Tongue (tissue), 3 donors: Measurements from ENCODE around the gene ELMOD2. TPM values are rescaled to one million over a fixed set of nuclear protein-coding genes. Genes with fewer than 3 reads are reported as not detected.

Experiments used
- DNase-seq: peaks from one replicate; pipeline ENCODE4 v3.0.0-alpha.2; 2015
- small RNA-seq: library from RNA; depleted of rRNA; stranded (forward); fragments of <200 nt; gene quantifications from one replicate; pipeline ENCODE3, GENCODE V24; 2014; ENCODE audit warnings: low replicate concordance
- total RNA-seq: library from RNA; depleted of rRNA; stranded (reverse); fragments of >200 nt; gene quantifications from one replicate; pipeline ENCODE4 v1.2.3, GENCODE V29; 2014

Gene ELMOD2
- total RNA-seq, 1 donor from 2014 or later: 47.7 TPM

GRCh38 chr4:140581078-140581477, 57.1 kb downstream of the ELMOD2 start:
- no peak for DNase-seq

- DNase-seq: no peak
Measured at GRCh38 chr4:140584439-140584838, 60.5 kb downstream of the ELMOD2 start.

GRCh38 chr4:140595065-140595464, 71.1 kb downstream of the ELMOD2 start:
- DNase-seq: no peak

DNA sequence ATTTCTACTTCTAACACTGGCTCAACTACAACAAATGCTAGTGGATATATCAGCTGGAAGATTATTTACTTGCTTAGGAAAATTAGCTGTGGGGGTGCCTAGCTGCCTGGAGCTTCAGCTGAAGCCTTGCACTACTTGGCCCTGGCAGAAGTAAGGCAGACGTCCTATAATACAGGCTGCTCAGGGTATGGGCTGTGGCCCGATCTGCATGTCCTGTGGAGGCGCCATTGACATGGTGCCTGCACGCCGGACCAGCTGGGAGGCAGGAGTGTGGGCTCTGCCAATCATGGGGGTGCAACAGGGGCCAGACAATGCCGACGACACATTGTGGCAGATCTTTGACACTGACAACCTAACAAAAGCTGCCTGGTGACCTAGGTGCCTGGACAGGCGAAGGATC, 76.4 kb downstream of the ELMOD2 start:
- no peak for DNase-seq

DNA sequence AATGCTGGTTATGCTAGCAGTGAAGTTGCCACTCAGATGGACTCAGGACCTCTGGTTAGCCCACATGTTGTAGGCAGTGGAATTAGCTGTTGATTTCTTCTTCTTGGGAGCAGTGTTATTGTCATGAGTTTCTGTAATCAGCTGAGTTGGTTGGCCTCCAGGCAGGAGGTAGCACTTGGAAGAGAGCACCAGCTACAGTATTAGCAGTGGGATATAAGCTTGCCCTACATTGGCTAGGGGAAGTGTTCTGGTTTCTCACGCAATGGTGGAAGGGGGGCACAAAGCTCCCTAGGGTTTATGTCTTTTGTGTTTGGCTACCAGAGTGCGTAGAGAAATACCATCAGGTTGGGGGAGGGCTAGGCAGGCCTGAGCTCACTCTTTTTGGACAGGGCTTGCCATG, 78.7 kb downstream of the ELMOD2 start:
- DNase-seq: no peak

GRCh38 chr4:140603286-140603685, 79.3 kb downstream of the ELMOD2 start:
- DNase-seq: no peak

Small RNA genes within 50 kb of the gene (small RNA-seq; reads per million reads assigned to genes)
- gene AC108019.1 (not detected), gene RN7SL152P (not detected)

Other genes starting within 250 kb of the ELMOD2 start
- 48.9 TPM for gene SCOC, start 150.5 kb upstream of the ELMOD2 start, total RNA-seq
- 5.3 TPM for gene CLGN, start 96.5 kb upstream of the ELMOD2 start, total RNA-seq
- gene MGAT4D, start 25.9 kb upstream of the ELMOD2 start, total RNA-seq: not detected
- gene UCP1, start 44.8 kb downstream of the ELMOD2 start, total RNA-seq: not detected
- gene TBC1D9, start 232.2 kb downstream of the ELMOD2 start, total RNA-seq: 30.0 TPM